Osteocyte (in vitro differentiated cells): ENCODE measurements around the gene TMEM117. TPM values are rescaled to one million over a fixed set of nuclear protein-coding genes. Genes with fewer than 3 reads are reported as not detected.

Experiments used
- DNase-seq: peaks from one replicate; pipeline ENCODE4 v3.0.0; 2021; ENCODE audit warnings: mixed read lengths; ENCODE audit not compliant: unreplicated experiment; ENCODE audit errors: extremely low spot score
- H3K27ac Mint-ChIP-seq: one replicate; pipeline ENCODE4 v1.8.0; 2021; ENCODE audit warnings: mild to moderate bottlenecking, mixed read lengths; ENCODE audit not compliant: unreplicated experiment
- H3K27me3 Mint-ChIP-seq: one replicate; pipeline ENCODE4 v1.8.0; 2021; ENCODE audit warnings: mixed read lengths; ENCODE audit not compliant: unreplicated experiment
- H3K36me3 Mint-ChIP-seq: one replicate; pipeline ENCODE4 v1.8.0; 2021; ENCODE audit warnings: mixed read lengths; ENCODE audit not compliant: unreplicated experiment
- H3K4me1 Mint-ChIP-seq: one replicate; pipeline ENCODE4 v1.8.0; 2021; ENCODE audit warnings: mixed read lengths; ENCODE audit not compliant: unreplicated experiment
- H3K4me3 Mint-ChIP-seq: one replicate; pipeline ENCODE4 v1.8.0; 2021; ENCODE audit warnings: mild to moderate bottlenecking, moderate library complexity, mixed read lengths; ENCODE audit not compliant: unreplicated experiment
- H3K9me3 Mint-ChIP-seq: one replicate; pipeline ENCODE4 v1.8.0; 2021; ENCODE audit warnings: mixed read lengths; ENCODE audit not compliant: unreplicated experiment
- CTCF ChIP-seq: fragments of 200-600 bp; sonication (generic); IDR thresholded peaks from 2 replicates; pipeline ENCODE4 v1.5.0; 2021; ENCODE audit warnings: antibody characterized with exemption, mild to moderate bottlenecking, moderate library complexity
- total RNA-seq: library from RNA; stranded (reverse); gene quantifications from 2 replicates; pipeline ENCODE4 v1.2.1, GENCODE V29; 2021

TMEM117 gene
- total RNA-seq, 1 donor from 2014 or later = 14.2 TPM

DNA sequence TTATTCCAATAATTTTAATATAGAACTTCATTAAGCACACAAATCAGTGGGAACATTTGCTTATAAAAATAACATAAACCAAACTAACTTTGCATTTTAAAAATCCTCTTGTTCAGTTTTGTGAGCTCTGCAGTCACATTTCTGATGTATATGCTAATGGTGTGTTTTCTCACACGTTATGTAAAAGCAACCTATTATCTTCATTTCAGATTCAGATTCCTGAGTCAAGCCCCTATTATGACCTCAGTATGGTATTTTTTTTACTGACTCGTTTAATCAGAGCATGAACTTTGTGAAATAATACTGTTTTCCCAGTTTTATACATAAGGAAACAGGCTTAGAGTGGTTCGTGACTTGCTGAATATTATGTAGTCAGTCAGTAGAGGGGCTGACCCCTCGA is 394.0 kb downstream of the TMEM117 start:
- no peak for DNase-seq
- Mint-ChIP-seq H3K9me3 (no peaks in the 10 kb centered on the region), H3K4me1 (no peaks in the 10 kb centered on the region), H3K4me3 (no peak overlapping the region), H3K27me3 (no peaks in the 10 kb centered on the region), H3K36me3 (no peaks in the 10 kb centered on the region), H3K27ac (no peak overlapping the region)
- no peak for TF ChIP-seq CTCF

DNA sequence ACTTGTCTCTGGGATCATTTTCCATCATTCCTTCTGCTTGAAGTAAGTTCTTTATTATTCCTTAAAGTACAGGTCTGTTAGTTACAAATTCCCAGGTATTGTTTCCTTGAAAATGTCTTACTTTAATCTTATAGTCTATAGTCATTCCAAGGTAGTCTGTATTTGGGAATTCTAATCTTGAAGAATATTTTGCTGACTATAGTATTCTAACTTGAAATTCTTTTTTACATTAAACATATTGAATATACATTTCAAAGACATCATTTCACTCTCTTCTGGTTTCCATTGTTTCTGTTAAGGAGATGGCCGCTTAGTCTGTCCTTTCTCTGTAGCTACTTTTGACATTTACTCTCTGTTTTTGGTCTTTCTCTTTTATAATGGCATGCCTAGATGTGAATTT is 399.8 kb downstream of the TMEM117 start:
- Mint-ChIP-seq H3K9me3 (no peaks in the 10 kb centered on the region), H3K27ac (no peak overlapping the region), H3K4me3 (no peak overlapping the region), H3K27me3 (peaks cover 2% of the 10 kb centered on the region), H3K36me3 (no peaks in the 10 kb centered on the region), H3K4me1 (no peaks in the 10 kb centered on the region)
- no peak for TF ChIP-seq CTCF
- no peak for DNase-seq

- Mint-ChIP-seq H3K36me3 (no peaks in the 10 kb centered on the region), H3K4me1 (no peaks in the 10 kb centered on the region), H3K4me3 (no peak overlapping the region), H3K9me3 (peaks cover 4% of the 10 kb centered on the region), H3K27me3 (peaks cover under 1% of the 10 kb centered on the region), H3K27ac (no peak overlapping the region)
- no peak for DNase-seq
- no peak for TF ChIP-seq CTCF
Observed at GRCh38 chr12:44240186-44240585, 404.3 kb downstream of the TMEM117 start.

DNA sequence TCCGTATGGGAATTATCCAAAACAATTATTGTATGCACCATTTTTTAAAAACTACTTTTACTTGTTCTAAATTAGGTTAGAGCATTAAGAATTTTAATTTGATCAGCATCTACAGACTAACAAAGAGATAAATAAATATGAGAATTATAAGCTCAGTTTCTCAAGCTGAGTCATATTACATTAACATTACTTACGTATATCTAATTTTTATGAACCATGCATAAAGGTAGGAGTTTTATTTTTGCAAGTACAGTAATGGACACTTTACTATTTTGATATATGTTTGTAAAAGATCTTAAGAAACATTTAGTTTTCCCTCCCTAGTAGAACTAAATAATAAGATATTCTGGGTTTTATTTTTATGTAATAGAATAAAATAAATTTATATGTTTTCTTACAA is 410.1 kb downstream of the TMEM117 start:
- Mint-ChIP-seq H3K36me3 (peaks cover 2% of the 10 kb centered on the region), H3K4me1 (no peaks in the 10 kb centered on the region), H3K4me3 (no peak overlapping the region), H3K27me3 (no peaks in the 10 kb centered on the region), H3K9me3 (peaks cover 12% of the 10 kb centered on the region), H3K27ac (no peak overlapping the region)
- no peak for TF ChIP-seq CTCF
- no peak for DNase-seq

DNA sequence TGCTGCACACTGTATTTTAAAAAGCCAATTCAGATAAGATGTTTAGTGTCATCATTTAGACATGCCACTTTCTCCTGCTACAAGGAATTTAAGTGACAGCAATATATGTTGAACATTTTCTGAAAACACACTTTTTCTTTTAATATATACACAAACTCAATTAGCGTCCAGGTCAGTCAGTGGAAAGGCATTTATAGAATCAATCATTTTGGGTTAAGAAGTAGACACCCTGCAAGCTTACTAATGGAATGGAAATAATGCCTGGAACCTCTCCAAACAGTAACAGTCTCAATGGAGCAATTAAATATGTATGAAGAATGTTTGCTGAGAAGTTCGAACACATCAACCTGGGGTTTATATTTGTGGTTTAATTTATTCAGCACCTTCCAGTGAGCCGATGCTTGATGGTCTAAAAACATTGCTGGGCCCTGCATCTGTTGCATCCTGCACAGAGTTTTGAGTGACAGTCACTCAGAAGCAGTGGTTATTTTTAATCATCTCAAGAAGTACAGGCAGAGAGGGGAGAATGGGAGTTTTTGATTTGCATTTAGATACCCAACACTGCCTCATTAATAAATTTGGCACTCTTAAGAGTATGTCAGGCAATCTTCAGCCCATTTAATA is 410.7 kb downstream of the TMEM117 start:
- H3K4me3 Mint-ChIP-seq = no peak overlapping the region
- no peak for DNase-seq
- no peak for TF ChIP-seq CTCF
- peaks cover 2% of the 10 kb centered on the region for H3K36me3 Mint-ChIP-seq
- no peaks in the 10 kb centered on the region for H3K4me1 Mint-ChIP-seq
- no peaks in the 10 kb centered on the region for H3K27me3 Mint-ChIP-seq
- peaks cover 12% of the 10 kb centered on the region for H3K9me3 Mint-ChIP-seq
- no peak overlapping the region for H3K27ac Mint-ChIP-seq
